GM12864 (cell line): ENCODE measurements around the gene CUL9.

Experiments used
- DNase-seq: peaks from one replicate; pipeline ENCODE4 v3.0.0-alpha.2; 2011; ENCODE audit warnings: low read depth
- H3K4me3 ChIP-seq: 2 replicates; pipeline ENCODE4 v1.5.1; 2011; ENCODE audit warnings: mild to moderate bottlenecking, low read depth, low read length, control low read depth
- CTCF ChIP-seq: IDR thresholded peaks from 2 replicates; pipeline ENCODE4 v1.5.1; 2011; ENCODE audit warnings: low read depth, mild to moderate bottlenecking, moderate library complexity, low read length, control low read depth, inconsistent platforms; ENCODE audit errors: missing control alignments

The CUL9 gene

GRCh38 chr6:43187821-43188220 is 5.8 kb downstream of the CUL9 start:
- H3K4me3 ChIP-seq, result no peak overlapping the region

GRCh38 chr6:43188426-43188825 is 6.4 kb downstream of the CUL9 start:
- DNase-seq, result no peak
- TF ChIP-seq CTCF, result no peak
- no peak overlapping the region for H3K4me3 ChIP-seq

More at GRCh38 chr6:43187821-43188220, 5.8 kb downstream of the CUL9 start:
- TF ChIP-seq CTCF, result no peak
- no peak for DNase-seq

DNA sequence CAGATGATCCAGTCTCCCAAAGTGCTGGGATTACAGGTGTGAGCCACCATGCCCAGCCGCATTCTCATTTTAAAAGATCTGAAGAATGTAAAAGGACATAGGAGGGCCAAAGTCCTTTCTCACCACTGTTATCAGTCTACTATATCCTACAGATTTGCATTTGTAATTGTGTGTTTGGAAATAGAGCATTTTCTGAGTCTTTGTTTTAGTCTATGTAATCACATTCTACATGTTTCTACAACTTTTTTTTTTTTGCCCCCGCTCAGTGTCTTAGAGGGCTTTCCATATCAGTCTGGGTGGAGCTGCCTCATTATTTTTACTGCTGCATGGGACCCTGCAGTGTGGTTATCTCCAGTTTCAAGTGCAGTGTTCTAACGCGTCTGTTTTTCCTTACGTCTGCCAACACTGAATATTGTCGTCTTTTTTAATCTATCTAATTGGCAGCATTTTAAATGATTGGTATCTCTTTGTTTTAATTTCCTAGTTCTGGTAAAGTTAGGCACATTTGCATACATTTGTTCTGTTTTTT is 7.8 kb downstream of the CUL9 start:
- no peak overlapping the region for H3K4me3 ChIP-seq
- DNase-seq, result no peak
- TF ChIP-seq CTCF, result no peak

- DNase-seq, result no peak
- no peak overlapping the region for H3K4me3 ChIP-seq
- TF ChIP-seq CTCF, result no peak
These were observed 10.9 kb downstream of the CUL9 start for GRCh38 chr6:43192911-43193310.

- no peak for TF ChIP-seq CTCF
- no peak overlapping the region for H3K4me3 ChIP-seq
- no peak for DNase-seq
These were observed 11.9 kb downstream of the CUL9 start for GRCh38 chr6:43193929-43194328.

- no peak overlapping the region for H3K4me3 ChIP-seq
- DNase-seq, result no peak
- no peak for TF ChIP-seq CTCF
These were observed 14.3 kb downstream of the CUL9 start for GRCh38 chr6:43196337-43196736.

DNA sequence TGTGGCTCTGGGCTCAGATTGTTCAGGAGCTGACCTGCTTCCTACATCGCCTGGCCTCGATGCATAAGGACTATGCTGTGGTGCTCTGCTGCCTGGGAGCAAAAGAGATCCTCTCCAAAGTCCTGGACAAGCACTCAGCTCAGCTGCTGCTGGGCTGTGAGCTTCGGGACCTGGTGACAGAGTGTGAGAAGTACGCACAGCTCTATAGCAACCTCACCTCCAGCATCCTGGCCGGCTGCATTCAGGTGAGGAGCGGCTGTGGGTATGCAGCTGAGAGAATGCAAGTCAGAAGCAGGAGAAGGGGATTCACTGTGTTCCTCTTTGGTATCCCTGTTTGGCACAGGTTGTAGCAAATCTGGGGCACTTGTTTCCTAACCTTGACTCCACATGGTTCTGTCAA is 17.9 kb downstream of the CUL9 start:
- no peak for TF ChIP-seq CTCF
- H3K4me3 ChIP-seq, result no peak overlapping the region
- no peak for DNase-seq
